Measurements from ENCODE around the gene CCNH. TPM values are rescaled to one million over a fixed set of nuclear protein-coding genes. Genes with fewer than 3 reads are reported as not detected.

The CCNH gene
- total RNA-seq, 1 experiment from 2014 or later, result 38.3 TPM

GRCh38 chr5:87354496-87354895, 58.2 kb downstream of the CCNH start:
- peaks cover 10 to 17% (median 16%) of the 10 kb centered on the region in 3 experiments; a peak in 6 of 7 replicates for H3K36me3 Mint-ChIP-seq (ENCODE audit: insufficient read depth in 1 of 3, low read depth in 3 of 3)
- Histone ChIP-seq H2BK5ac (ENCODE audit: insufficient read length, low read length) (no peak overlapping the region), H4K5ac (ENCODE audit: insufficient read length, low read depth, low read length) (no peak overlapping the region), H4K91ac (ENCODE audit: insufficient read length, low read depth, low read length) (no peak overlapping the region), H2BK120ac (ENCODE audit: low read depth, low read length, poor library complexity, severe bottlenecking) (no peak overlapping the region), H3K9me3 (ENCODE audit: control insufficient read depth, low read depth, low read length) (no peaks in the 10 kb centered on the region), H3K27me3 (ENCODE audit: insufficient read depth, low read length) (no peaks in the 10 kb centered on the region), H2BK20ac (ENCODE audit: low read depth, low read length, poor library complexity, severe bottlenecking) (no peak overlapping the region), H3K4me1 (ENCODE audit: insufficient read depth, low read length) (no peaks in the 10 kb centered on the region; the same call in 1 of the 2 replicates), H4K8ac (replicated peaks; ENCODE audit: insufficient read length, low read depth, low read length) (no peak overlapping the region), H2AK5ac (ENCODE audit: insufficient read length, low read length) (no peak overlapping the region), H3K56ac (ENCODE audit: insufficient read length, low read depth, low read length) (no peak overlapping the region), H3K79me1 (ENCODE audit: insufficient read depth, low read depth, low read length, poor library complexity, severe bottlenecking) (no peaks in the 10 kb centered on the region), H3K14ac (ENCODE audit: insufficient read depth, low read length) (no peak overlapping the region), H3K4me2 (ENCODE audit: insufficient read depth, insufficient read length, low read length) (no peak overlapping the region), H4K20me1 (ENCODE audit: control insufficient read depth, insufficient read depth, insufficient read length) (no peaks in the 10 kb centered on the region), H3T11ph (ENCODE audit: low read length) (no peak overlapping the region), H3K23ac (ENCODE audit: insufficient read length, low read depth, low read length) (no peak overlapping the region), H3K23me2 (ENCODE audit: insufficient read length, low read depth, low read length, poor library complexity, severe bottlenecking) (no peaks in the 10 kb centered on the region), H2BK15ac (ENCODE audit: low read depth, low read length) (no peak overlapping the region), H3K18ac (ENCODE audit: insufficient read length, low read depth, low read length) (no peak overlapping the region), H2AFZ (ENCODE audit: low read length) (no peak overlapping the region), H3K79me2 (ENCODE audit: insufficient read depth, low read length) (no peaks in the 10 kb centered on the region), H3K27ac (ENCODE audit: insufficient read length, low read depth, low read length) (no peak overlapping the region), H3K4ac (ENCODE audit: low read depth, low read length) (no peak overlapping the region), H3K9ac (ENCODE audit: extremely low read depth, insufficient read length, low read length) (no peak overlapping the region), H2BK12ac (ENCODE audit: insufficient read length, low read depth, low read length) (no peak overlapping the region)
- no peak overlapping the region for H3K4me3 Mint-ChIP-seq
- TF ChIP-seq, protein P1, sequence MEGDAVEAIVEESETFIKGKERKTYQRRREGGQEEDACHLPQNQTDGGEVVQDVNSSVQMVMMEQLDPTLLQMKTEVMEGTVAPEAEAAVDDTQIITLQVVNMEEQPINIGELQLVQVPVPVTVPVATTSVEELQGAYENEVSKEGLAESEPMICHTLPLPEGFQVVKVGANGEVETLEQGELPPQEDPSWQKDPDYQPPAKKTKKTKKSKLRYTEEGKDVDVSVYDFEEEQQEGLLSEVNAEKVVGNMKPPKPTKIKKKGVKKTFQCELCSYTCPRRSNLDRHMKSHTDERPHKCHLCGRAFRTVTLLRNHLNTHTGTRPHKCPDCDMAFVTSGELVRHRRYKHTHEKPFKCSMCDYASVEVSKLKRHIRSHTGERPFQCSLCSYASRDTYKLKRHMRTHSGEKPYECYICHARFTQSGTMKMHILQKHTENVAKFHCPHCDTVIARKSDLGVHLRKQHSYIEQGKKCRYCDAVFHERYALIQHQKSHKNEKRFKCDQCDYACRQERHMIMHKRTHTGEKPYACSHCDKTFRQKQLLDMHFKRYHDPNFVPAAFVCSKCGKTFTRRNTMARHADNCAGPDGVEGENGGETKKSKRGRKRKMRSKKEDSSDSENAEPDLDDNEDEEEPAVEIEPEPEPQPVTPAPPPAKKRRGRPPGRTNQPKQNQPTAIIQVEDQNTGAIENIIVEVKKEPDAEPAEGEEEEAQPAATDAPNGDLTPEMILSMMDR (conservative IDR thresholded peaks at IDR 0.05), result no peak
- WGBS (ENCODE audit: extremely low coverage, insufficient read length, low lambda C conversion rate), result no CpG with 5 or more reads among the region's 1 CpG
- H3K9me3 Mint-ChIP-seq, result no peaks in the 10 kb centered on the region
- H3K4me1 Mint-ChIP-seq, result no peaks in the 10 kb centered on the region
- no peak for DNase-seq
- no peak overlapping the region for H3K27ac Mint-ChIP-seq
- H3K27me3 Mint-ChIP-seq (ENCODE audit: low read depth), result no peaks in the 10 kb centered on the region

Measured in H9 (cell line).